HG03521 (cell line): Measurements from ENCODE around the gene KIN.
A peak's percentile ranks its signal among the peaks of the same experiment; 100 is the strongest.
"Not testable (repeated sequence)": the region's sequence is repeated elsewhere in the genome, so short reads cannot be mapped to it uniquely, and the experiment has no call there.

Experiments
- ATAC-seq: cut with Tn5 transposase; IDR thresholded peaks from one replicate; pipeline ENCODE4 v1.9.1; 2021; ENCODE audit warnings: mild to moderate bottlenecking, moderate library complexity; ENCODE audit not compliant: unreplicated experiment

Gene KIN

GRCh38 chr10:7795605-7796004 lies 7.8 kb upstream of the KIN start:
- ATAC-seq = no peak

GRCh38 chr10:7794251-7795026 lies 6.6 kb upstream of the KIN start:
- no peak for ATAC-seq

GRCh38 chr10:7792541-7792940 lies 4.7 kb upstream of the KIN start:
- no peak for ATAC-seq

- ATAC-seq = no peak
Observed at GRCh38 chr10:7789390-7789789, 1.6 kb upstream of the KIN start.

- peak; percentile 4 for ATAC-seq
Observed at GRCh38 chr10:7788639-7789286, 970 bp upstream of the KIN start.

DNA sequence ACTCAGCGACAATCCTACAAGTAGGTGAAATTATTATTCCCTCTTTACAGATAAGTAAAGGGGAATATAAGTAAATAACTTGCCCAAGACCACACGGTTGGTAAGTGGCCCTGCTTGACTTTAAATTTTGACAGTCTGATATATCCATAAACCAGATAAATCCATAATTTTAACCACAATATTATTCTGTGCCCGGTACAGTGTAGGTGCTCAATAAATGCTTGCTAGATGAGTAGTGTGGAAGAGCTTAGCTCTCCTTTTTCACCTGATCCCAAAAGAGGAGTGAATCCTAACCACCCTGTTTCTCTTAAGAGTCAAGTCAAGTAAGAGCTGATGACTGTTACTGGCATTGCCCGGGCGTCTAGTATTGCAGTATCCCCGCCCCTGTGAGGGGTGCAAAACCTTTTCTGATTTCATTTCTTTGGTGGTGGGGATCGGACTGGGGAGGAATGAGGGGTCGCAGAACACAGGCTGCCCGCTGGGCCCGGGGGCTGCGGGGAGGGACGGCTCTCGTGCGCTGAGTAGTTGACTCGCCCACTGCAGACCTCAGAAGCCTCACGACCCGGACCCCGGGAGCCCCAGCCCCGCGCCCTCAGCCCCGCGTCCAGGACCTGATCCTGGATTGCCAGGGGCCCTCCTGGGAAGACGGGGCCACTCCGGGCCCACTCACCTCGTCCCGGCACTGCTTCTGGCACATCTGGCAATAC lies 490 bp downstream of the KIN start:
- peak; percentile 8 for ATAC-seq

DNA sequence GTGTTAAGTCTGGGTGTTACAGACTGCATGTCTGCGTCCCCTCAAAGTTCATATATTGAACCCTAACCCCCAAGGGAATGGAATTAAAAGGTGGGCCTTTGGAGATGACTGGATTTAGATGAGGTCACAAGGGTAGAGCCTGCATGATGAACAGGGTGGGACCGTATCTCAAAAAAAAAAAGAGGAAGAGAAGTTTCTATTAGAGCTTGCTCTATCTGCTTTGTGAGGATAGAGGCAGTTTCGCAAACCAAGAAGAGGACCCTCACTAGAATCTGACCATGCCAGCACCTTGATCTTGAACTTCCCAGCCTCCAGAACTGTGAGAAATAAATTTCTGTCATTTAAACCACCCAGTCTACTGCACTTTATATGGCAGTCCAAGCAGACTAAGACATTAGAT lies 1.4 kb downstream of the KIN start:
- no peak for ATAC-seq

DNA sequence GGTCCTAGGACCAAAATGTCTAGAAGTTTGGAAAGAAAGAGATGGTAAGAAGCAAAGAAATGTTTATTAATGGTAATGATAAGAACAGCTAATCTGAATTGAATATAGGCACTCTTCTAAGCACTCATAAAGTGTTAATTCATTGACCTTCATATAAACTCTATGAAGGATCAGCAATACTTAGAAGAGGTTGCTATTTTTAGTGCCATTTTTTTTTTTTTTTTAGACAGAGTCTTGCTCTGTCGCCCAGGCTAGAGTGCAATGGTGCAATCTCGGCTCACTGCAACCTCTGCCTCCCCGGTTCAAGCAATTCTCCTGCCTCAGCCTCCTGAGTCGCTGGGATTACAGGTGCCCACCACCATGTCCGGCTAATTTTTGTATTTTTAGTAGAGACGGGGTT lies 5.6 kb downstream of the KIN start:
- ATAC-seq = not testable (repeated sequence)

DNA sequence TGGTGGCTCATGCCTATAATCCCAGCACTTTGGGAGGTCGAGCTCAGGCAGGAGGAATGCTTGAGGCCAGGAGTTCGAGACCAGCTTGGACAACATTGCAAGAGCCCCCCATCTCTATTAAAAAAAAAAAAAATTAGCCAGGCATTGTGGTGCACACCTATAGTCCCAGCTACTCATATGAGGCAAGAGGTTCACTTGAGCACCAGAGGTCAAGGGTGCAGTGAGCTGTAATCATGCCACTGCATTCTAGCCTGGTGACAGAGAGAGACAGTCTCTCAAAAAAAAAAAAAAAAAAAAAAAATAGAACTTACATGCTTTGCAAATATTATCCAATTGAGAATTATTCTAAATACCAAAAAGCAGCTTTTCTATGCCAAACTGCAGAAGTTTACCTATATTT lies 11.0 kb downstream of the KIN start:
- no peak for ATAC-seq

DNA sequence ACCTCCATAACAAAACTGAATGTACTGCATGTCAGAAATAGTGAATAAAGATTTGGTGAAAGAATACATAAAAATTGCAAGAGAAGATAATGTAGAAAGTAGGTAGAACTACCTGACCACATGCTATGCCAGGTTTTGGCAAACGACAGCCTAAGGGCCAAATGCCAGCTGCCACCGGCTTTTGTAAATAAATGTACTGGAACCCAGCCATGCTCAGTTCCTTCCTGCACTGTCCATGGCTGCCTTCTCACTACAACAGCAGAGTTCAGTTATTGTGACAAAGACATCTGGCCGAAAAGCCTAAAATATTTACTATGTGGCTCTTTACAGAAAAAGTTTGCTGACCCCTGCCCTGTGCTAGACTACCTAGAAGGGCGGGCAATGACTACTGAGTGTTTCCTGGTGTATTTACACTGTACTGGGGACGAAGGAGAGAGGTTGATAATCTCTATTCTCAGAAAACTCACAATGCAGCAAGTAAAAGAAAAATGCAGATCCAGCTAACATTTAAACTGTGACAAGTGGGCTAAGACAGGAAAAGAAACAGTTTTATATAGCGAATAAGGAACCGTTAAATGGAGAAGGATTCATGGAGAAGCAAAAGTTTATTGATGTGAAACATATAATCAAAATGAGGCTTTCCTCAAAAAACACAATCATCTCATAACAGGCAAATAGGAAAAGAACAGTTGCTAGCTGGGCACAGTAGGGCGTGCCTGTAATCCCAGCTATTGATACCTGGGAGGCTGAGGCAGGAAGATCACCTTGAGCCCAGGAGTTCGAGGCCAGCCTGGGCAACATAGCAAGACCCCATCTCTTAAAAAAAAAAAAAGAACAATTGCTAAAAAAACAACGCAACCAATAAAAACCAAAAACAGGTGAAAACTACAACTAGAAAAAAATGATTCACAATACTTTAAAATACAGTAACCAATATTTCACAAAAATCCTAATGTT lies 13.7 kb downstream of the KIN start:
- ATAC-seq = no peak

GRCh38 chr10:7768417-7768816 lies 19.4 kb downstream of the KIN start:
- ATAC-seq = no peak

DNA sequence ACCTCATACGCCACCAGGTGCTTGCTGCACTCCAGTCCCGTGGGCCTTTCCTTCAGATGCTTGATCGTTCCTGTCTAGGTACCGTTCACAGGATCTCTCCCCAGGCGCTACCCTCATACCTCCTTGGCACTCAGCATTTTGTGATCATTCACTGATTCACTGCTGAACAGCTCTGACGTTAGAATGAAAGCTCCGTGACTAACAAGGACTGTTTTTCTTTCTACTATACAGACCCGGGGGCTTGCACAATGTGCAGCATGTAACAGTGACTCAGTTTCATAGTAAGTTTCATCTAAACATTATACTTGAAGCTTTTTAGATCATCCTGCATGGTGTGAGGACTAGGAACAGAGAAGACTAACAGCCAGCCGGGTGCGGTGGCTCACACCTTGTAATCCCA lies 20.6 kb downstream of the KIN start:
- no peak for ATAC-seq

- no peak for ATAC-seq
Observed at GRCh38 chr10:7766241-7766640, 21.6 kb downstream of the KIN start.

DNA sequence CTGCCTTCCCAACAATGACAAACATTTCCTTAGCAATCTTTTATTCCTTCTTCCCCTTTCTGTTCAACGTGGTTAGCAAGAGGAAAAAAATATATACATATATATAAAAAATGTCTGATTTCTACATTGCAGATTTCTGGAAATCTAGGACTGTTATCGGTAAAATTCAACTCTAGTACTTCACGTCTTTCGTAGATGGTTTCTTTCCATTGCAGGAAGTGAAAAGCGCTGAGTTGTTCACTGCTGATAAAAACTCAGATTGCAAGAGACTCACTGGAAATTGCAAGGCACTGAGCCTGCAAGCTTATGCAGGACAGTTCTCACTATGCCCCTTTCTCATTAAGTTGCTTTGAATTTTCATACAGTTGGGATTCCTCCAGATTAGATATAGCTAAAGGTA lies 23.9 kb downstream of the KIN start:
- no peak for ATAC-seq

DNA sequence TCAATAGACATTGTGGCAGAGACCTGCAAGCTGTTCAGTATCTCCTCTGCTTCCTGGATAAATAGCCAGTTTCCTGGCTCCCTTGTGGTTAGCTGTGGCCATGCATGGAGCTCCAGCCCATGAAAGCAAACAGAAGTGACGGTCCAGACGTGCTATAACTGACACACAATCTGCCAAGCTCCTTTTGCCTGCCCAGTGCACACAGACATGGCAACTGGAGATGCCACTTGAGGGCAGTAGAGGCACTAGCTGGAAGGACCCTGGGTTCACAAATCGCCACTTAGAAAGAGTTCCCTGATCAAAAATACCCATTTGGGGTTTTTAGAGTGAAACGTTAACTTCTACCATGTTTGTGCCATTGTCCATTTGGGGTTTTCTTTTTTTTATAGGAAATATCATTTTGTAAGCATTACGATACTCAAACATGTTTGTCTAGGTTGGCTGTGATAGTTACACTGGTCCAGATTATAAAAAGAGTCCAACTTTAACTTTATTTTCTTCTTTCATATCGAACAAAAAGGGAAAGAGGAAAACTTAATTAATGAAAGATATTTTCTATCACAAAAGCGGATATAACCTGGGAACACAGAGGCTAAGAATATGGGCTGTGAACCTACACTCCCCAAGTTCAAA lies 31.3 kb downstream of the KIN start:
- no peak for ATAC-seq

- ATAC-seq = no peak
Observed at GRCh38 chr10:7755103-7755502, 32.7 kb downstream of the KIN start.

DNA sequence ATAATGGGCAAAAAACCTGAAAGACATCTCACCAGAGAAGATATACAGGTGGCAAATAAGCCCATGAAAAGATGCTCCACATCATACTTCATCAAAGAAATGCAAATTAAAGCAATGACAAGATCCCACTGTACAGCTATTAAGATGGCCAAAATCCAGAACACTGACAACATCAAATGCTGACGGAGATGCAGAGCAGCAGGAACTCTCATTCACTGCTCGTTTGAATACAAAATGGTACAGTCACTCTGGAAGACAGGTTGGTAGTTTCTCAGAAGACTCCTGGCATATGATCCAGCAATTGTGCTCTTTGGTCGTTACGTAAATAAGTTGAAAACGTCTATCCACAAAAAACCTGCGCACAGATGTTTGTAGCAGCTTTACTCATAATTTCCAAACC lies 35.5 kb downstream of the KIN start:
- no peak for ATAC-seq

- no peak for ATAC-seq
Observed at GRCh38 chr10:7750222-7750621, 37.6 kb downstream of the KIN start.

DNA sequence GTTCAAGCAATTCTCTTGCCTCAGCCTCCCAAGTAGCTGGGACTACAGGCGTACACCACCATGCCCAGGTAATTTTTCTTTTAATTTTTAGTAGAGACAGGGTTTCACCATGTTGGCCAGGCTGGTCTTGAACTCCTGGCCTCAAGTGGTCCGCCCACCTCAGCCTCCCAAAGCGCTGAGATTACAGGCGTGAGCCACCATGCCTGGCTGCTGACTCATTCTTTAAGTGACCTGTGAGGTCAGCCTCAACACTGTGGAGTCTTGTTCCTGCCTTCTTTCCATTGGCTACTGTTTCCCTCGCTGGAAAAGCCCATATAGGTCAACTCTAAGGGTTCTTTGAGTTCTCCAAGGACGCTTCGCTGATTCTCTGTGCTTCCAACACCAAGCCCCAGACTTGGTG lies 39.2 kb downstream of the KIN start:
- ATAC-seq = not testable (repeated sequence)

GRCh38 chr10:7744307-7744706 lies 43.5 kb downstream of the KIN start:
- ATAC-seq = no peak
